ENCODE results near the gene PTPRN2. TPM values are rescaled to one million over a fixed set of nuclear protein-coding genes. Genes with fewer than 3 reads are reported as not detected.

Gene PTPRN2
- total RNA-seq, 5 donors from 2014 or later (not counting 1 experiment from before 2014, with no cell fraction given), result 0.60 to 1.7 (median 0.82) TPM

- DNase-seq, result no peak
- H3K27me3 Mint-ChIP-seq, result peaks cover 3 to 4% of the 10 kb centered on the region in 2 donors
- CTCF ChIA-PET, result no interaction called here
- H3K4me1 Mint-ChIP-seq, result peaks cover 32 to 39% (median 36%) of the 10 kb centered on the region in 3 donors
- Histone ChIP-seq H3K4me1 (ENCODE audit: control insufficient read depth in 1 of 2, extremely low read depth in 1 of 2, insufficient read depth in 2 of 2, low read length in 2 of 2) (peaks cover 1 to 16% of the 10 kb centered on the region in 2 experiments), H3K27me3 (replicated peaks in 1 of 2; ENCODE audit: control insufficient read depth in 2 of 2, extremely low read depth in 1 of 2, insufficient read depth in 2 of 2, low read length in 1 of 2) (peaks cover 0 to 22% of the 10 kb centered on the region in 2 experiments), H3K4me3 (ENCODE audit: control insufficient read depth in 1 of 2, extremely low read depth in 1 of 2, low read length in 1 of 2) (no peak overlapping the region), H3K36me3 (ENCODE audit: control insufficient read depth in 2 of 2, extremely low read depth in 1 of 2, insufficient read depth in 1 of 2, low read length in 1 of 2) (no peaks in the 10 kb centered on the region), H3K27ac (ENCODE audit: low read length) (no peak overlapping the region), H3K9me3 (no peaks in the 10 kb centered on the region)
- no peak overlapping the region for H3K4me3 Mint-ChIP-seq
- POLR2A ChIA-PET, result no interaction called here
- H3K9me3 Mint-ChIP-seq, result no peaks in the 10 kb centered on the region
- H3K27ac Mint-ChIP-seq, result no peak overlapping the region
- WGBS (ENCODE audit: insufficient coverage), result 81% methylated on average over 18 of the region's 24 CpGs
- H3K36me3 Mint-ChIP-seq, result no peaks in the 10 kb centered on the region
- ATAC-seq (replicated peaks in 1 of 4), result no peak
Measured at GRCh38 chr7:157574120-157574825, 1013.4 kb downstream of the PTPRN2 start.

GRCh38 chr7:157573244-157573643 lies 1014.4 kb downstream of the PTPRN2 start:
- ChIA-PET POLR2A (no interaction called here), CTCF (no interaction called here)
- Mint-ChIP-seq H3K9me3 (no peaks in the 10 kb centered on the region), H3K27me3 (peaks cover 3 to 4% of the 10 kb centered on the region in 2 donors), H3K27ac (no peak overlapping the region), H3K4me3 (no peak overlapping the region), H3K36me3 (no peaks in the 10 kb centered on the region), H3K4me1 (peaks cover 43 to 47% (median 46%) of the 10 kb centered on the region in 3 donors)
- H3K36me3 ChIP-seq (ENCODE audit: control insufficient read depth in 2 of 2, extremely low read depth in 1 of 2, insufficient read depth in 1 of 2, low read length in 1 of 2), result no peaks in the 10 kb centered on the region
- H3K27me3 ChIP-seq (replicated peaks in 1 of 2; ENCODE audit: control insufficient read depth in 2 of 2, extremely low read depth in 1 of 2, insufficient read depth in 2 of 2, low read length in 1 of 2), result peaks cover 0 to 25% of the 10 kb centered on the region in 2 experiments
- H3K4me3 ChIP-seq (ENCODE audit: control insufficient read depth in 1 of 2, extremely low read depth in 1 of 2, low read length in 1 of 2), result no peak overlapping the region
- ATAC-seq (replicated peaks in 1 of 4) (no peak), DNase-seq (no peak)
- WGBS (ENCODE audit: insufficient coverage), result 74% methylated on average over 3 of the region's 5 CpGs
- no peaks in the 10 kb centered on the region for H3K9me3 ChIP-seq
- H3K27ac ChIP-seq (ENCODE audit: low read length), result no peak overlapping the region
- H3K4me1 ChIP-seq (ENCODE audit: control insufficient read depth in 1 of 2, extremely low read depth in 1 of 2, insufficient read depth in 2 of 2, low read length in 2 of 2), result peaks cover 5 to 27% of the 10 kb centered on the region in 2 experiments

GRCh38 chr7:157572622-157573021 lies 1015.0 kb downstream of the PTPRN2 start:
- Mint-ChIP-seq H3K27me3 (peaks cover 3 to 4% of the 10 kb centered on the region in 2 donors), H3K4me3 (no peak overlapping the region), H3K4me1 (peaks cover 48 to 52% (median 51%) of the 10 kb centered on the region in 3 donors), H3K36me3 (no peaks in the 10 kb centered on the region), H3K9me3 (no peaks in the 10 kb centered on the region), H3K27ac (no peak overlapping the region)
- WGBS (ENCODE audit: insufficient coverage), result 83% methylated on average over 11 of the region's 14 CpGs
- Histone ChIP-seq H3K27me3 (replicated peaks in 1 of 2; ENCODE audit: control insufficient read depth in 2 of 2, extremely low read depth in 1 of 2, insufficient read depth in 2 of 2, low read length in 1 of 2) (peaks cover 0 to 27% of the 10 kb centered on the region in 2 experiments), H3K4me1 (ENCODE audit: control insufficient read depth in 1 of 2, extremely low read depth in 1 of 2, insufficient read depth in 2 of 2, low read length in 2 of 2) (peaks cover 7 to 33% of the 10 kb centered on the region in 2 experiments), H3K27ac (ENCODE audit: low read length) (no peak overlapping the region), H3K36me3 (ENCODE audit: control insufficient read depth in 2 of 2, extremely low read depth in 1 of 2, insufficient read depth in 1 of 2, low read length in 1 of 2) (no peaks in the 10 kb centered on the region), H3K9me3 (no peaks in the 10 kb centered on the region), H3K4me3 (ENCODE audit: control insufficient read depth in 1 of 2, extremely low read depth in 1 of 2, low read length in 1 of 2) (no peak overlapping the region)
- CTCF ChIA-PET, result no interaction called here
- DNase-seq (no peak), ATAC-seq (replicated peaks in 1 of 4) (no peak)
- POLR2A ChIA-PET, result no interaction called here

GRCh38 chr7:157570531-157571200 lies 1017.0 kb downstream of the PTPRN2 start:
- H3K4me3 Mint-ChIP-seq, result peak overlapping the region in 1 of 3 donors; percentile 87

GRCh38 chr7:157569967-157570366 lies 1017.7 kb downstream of the PTPRN2 start:
- Mint-ChIP-seq H3K27me3 (peaks cover 3 to 4% of the 10 kb centered on the region in 2 donors), H3K4me3 (peak overlapping the region; percentile 79 to 87 (median 85)), H3K36me3 (peaks cover 3% of the 10 kb centered on the region), H3K9me3 (no peaks in the 10 kb centered on the region), H3K27ac (peak overlapping the region in 1 of 2 donors; percentile 6), H3K4me1 (peaks cover 31 to 42% (median 40%) of the 10 kb centered on the region in 3 donors)
- ATAC-seq (replicated peaks in 1 of 4) (no peak), DNase-seq (no peak)
- peaks cover 0 to 23% of the 10 kb centered on the region in 2 experiments for H3K27me3 ChIP-seq (replicated peaks in 1 of 2; ENCODE audit: control insufficient read depth in 2 of 2, extremely low read depth in 1 of 2, insufficient read depth in 2 of 2, low read length in 1 of 2)
- H3K36me3 ChIP-seq (ENCODE audit: control insufficient read depth in 2 of 2, extremely low read depth in 1 of 2, insufficient read depth in 1 of 2, low read length in 1 of 2), result no peaks in the 10 kb centered on the region
- no peak overlapping the region for H3K27ac ChIP-seq (ENCODE audit: low read length)
- no CpG with 5 or more reads among the region's 8 CpGs for WGBS (ENCODE audit: insufficient coverage)
- H3K4me1 ChIP-seq (ENCODE audit: control insufficient read depth in 1 of 2, extremely low read depth in 1 of 2, insufficient read depth in 2 of 2, low read length in 2 of 2), result peaks cover 7 to 18% of the 10 kb centered on the region in 2 experiments
- ChIA-PET POLR2A (no interaction called here), CTCF (no interaction called here)
- no peak overlapping the region for H3K4me3 ChIP-seq (ENCODE audit: control insufficient read depth in 1 of 2, extremely low read depth in 1 of 2, low read length in 1 of 2)
- no peaks in the 10 kb centered on the region for H3K9me3 ChIP-seq

More at GRCh38 chr7:157570531-157571200, 1017.0 kb downstream of the PTPRN2 start:
- Histone ChIP-seq H3K4me1 (ENCODE audit: control insufficient read depth in 1 of 2, extremely low read depth in 1 of 2, insufficient read depth in 2 of 2, low read length in 2 of 2) (peaks cover 7 to 19% of the 10 kb centered on the region in 2 experiments), H3K27ac (ENCODE audit: low read length) (no peak overlapping the region), H3K9me3 (no peaks in the 10 kb centered on the region), H3K4me3 (ENCODE audit: control insufficient read depth in 1 of 2, extremely low read depth in 1 of 2, low read length in 1 of 2) (no peak overlapping the region), H3K36me3 (ENCODE audit: control insufficient read depth in 2 of 2, extremely low read depth in 1 of 2, insufficient read depth in 1 of 2, low read length in 1 of 2) (no peaks in the 10 kb centered on the region), H3K27me3 (replicated peaks in 1 of 2; ENCODE audit: control insufficient read depth in 2 of 2, extremely low read depth in 1 of 2, insufficient read depth in 2 of 2, low read length in 1 of 2) (peaks cover 0 to 23% of the 10 kb centered on the region in 2 experiments)
- no peak for ATAC-seq (replicated peaks in 1 of 4)
- peaks cover 3 to 4% of the 10 kb centered on the region in 2 donors for H3K27me3 Mint-ChIP-seq
- POLR2A ChIA-PET, result no interaction called here
- peaks cover 3% of the 10 kb centered on the region for H3K36me3 Mint-ChIP-seq
- 75% methylated on average over 11 of the region's 24 CpGs for WGBS (ENCODE audit: insufficient coverage)
- CTCF ChIA-PET, result interaction anchor here in 1 of 2 donors (0.7 kb wide), 1 partner anchor 217 kb away, joined by 4 read pairs; no protein-coding TSS in a partner anchor
- no peak overlapping the region for H3K27ac Mint-ChIP-seq
- peaks cover 33 to 45% (median 44%) of the 10 kb centered on the region in 3 donors for H3K4me1 Mint-ChIP-seq
- no peaks in the 10 kb centered on the region for H3K9me3 Mint-ChIP-seq
- DNase-seq, result no peak

GRCh38 chr7:157568770-157569584 lies 1018.6 kb downstream of the PTPRN2 start:
- H3K4me3 ChIP-seq (ENCODE audit: control insufficient read depth in 1 of 2, extremely low read depth in 1 of 2, low read length in 1 of 2), result peak overlapping the region; percentile 60 to 68

More at GRCh38 chr7:157568770-157569584, 1018.6 kb downstream of the PTPRN2 start:
- ChIA-PET POLR2A (interaction anchor here in 1 of 2 donors (0.6 kb wide), 1 partner anchor 218 kb away, joined by 6 read pairs; no protein-coding TSS in a partner anchor), CTCF (interaction anchor here (0.5 to 1.1 kb wide), 3 partner anchors 44 to 98 kb away, joined by 3 read pairs; no protein-coding TSS in a partner anchor)
- DNase-seq, result peak; percentile 17 to 77 (median 56)
- H3K27ac ChIP-seq (ENCODE audit: low read length), result peak overlapping the region; percentile 25
- no peaks in the 10 kb centered on the region for H3K9me3 ChIP-seq
- peaks cover 3 to 4% of the 10 kb centered on the region in 2 donors for H3K27me3 Mint-ChIP-seq
- H3K27me3 ChIP-seq (replicated peaks in 1 of 2; ENCODE audit: control insufficient read depth in 2 of 2, extremely low read depth in 1 of 2, insufficient read depth in 2 of 2, low read length in 1 of 2), result peaks cover 0 to 17% of the 10 kb centered on the region in 2 experiments
- peak overlapping the region; percentile 70 to 82 for H3K27ac Mint-ChIP-seq
- peak; percentile 72 to 88 (median 82) for ATAC-seq (replicated peaks in 1 of 4)
- H3K9me3 Mint-ChIP-seq, result no peaks in the 10 kb centered on the region
- peaks cover 7 to 18% of the 10 kb centered on the region in 2 experiments for H3K4me1 ChIP-seq (ENCODE audit: control insufficient read depth in 1 of 2, extremely low read depth in 1 of 2, insufficient read depth in 2 of 2, low read length in 2 of 2)
- peak overlapping the region; percentile 79 to 87 (median 85) for H3K4me3 Mint-ChIP-seq
- WGBS (ENCODE audit: insufficient coverage), result 13% methylated on average over 28 of the region's 35 CpGs
- H3K36me3 Mint-ChIP-seq, result peaks cover 3% of the 10 kb centered on the region
- peaks cover 30 to 38% (median 38%) of the 10 kb centered on the region in 3 donors for H3K4me1 Mint-ChIP-seq
- H3K36me3 ChIP-seq (ENCODE audit: control insufficient read depth in 2 of 2, extremely low read depth in 1 of 2, insufficient read depth in 1 of 2, low read length in 1 of 2), result no peaks in the 10 kb centered on the region
